GM18520 (cell line): ENCODE results near the gene CYBC1.
"Not testable (repeated sequence)": the region's sequence is repeated elsewhere in the genome, so short reads cannot be mapped to it uniquely, and the experiment has no call there.

Source experiments
- ATAC-seq: cut with Tn5 transposase; IDR thresholded peaks from one replicate; pipeline ENCODE4 v1.9.1; 2021; ENCODE audit not compliant: unreplicated experiment

CYBC1 gene

DNA sequence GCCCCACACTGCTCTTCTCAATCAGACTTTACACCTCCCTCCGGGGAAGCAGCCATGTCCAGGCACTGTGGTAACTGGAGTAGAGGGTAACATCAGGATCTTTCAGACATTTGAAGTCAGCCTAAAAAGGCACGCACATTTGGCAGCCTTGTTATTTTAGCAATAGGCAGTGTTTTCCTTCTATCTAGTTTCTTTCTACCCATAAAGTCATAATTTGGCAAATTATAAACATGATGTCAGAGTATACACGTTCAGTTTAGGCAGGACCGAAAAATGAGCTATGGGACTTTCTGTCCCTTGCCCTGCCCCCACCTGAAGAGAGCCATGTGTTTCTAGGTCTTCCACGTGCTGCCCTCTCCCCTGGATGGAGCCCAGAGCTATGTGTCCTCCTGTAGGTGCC is 29.1 kb upstream of the CYBC1 start:
- no peak for ATAC-seq

DNA sequence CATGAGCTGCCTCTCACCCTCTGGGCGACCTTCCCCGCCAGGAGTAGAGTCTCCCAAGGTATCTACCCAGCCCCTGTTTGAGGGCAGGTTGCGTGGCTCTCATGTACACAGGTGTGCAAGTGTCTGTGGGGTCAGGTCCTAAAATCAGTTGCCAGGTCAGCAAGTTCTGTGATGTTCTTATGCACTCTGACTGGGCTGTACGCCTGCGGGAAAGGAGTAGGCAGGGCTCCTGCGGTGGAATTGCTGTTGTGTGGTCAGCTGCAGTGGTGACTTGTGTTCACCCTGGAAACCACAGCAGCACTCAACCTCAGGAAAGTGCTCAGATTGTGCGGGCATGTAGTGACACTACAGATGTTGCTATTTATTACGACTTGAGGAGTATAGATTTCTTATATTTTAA is 27.4 kb upstream of the CYBC1 start:
- no peak for ATAC-seq

DNA sequence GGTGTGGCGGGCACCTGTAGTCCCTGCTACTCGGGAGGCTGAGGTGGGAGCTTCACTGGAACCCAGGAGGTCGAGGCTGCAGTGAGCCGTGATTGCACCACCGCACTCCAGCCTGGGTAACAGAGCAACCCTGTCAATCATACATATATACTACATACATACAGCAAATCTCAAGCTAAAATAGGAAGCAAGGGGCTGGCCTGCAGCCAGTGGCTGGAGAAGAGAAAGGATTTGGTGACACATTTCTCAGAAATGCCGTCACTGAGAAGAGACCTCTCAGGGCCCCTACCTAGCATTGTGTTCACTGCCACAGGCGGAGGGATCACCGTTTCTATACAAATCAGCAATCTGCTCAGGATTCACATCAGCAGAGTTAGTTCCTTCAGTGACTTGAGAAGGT is 24.9 kb upstream of the CYBC1 start:
- ATAC-seq: no peak

DNA sequence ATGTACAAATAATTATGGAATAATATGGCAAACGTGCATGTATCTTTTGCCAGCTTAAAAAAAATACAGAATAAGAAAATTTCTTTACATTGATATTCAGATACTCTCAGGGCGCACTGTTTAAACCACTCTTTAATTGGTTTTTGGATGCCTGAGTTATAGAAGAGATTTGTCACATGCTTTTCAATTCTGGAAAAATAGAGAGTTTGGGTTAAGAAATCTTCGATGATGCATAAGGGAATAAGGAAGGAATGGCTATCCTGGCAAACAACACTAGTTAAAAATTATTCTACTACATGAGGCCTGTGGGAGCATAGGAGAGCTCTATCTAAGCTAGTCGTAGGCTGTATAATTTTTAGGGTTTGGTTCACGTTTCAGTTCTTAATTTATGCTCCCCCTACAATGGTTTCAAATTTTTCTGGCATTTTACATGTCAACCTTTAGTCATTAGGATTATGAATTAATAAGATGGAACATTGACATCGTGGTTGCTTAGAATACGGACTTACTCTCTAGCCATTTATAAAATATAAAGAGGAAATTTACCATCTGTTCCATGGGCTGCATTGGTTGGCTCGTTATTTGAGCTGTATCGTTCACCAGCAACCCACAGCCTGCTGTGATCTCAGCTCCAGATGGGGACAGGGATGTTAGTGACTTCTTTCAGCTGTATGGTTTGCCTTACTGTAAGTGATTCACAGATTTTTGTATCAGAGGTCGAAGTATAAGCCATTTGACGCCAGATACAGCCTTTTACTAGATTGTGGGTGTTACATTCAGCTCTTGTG is 23.9 kb upstream of the CYBC1 start:
- no peak for ATAC-seq

DNA sequence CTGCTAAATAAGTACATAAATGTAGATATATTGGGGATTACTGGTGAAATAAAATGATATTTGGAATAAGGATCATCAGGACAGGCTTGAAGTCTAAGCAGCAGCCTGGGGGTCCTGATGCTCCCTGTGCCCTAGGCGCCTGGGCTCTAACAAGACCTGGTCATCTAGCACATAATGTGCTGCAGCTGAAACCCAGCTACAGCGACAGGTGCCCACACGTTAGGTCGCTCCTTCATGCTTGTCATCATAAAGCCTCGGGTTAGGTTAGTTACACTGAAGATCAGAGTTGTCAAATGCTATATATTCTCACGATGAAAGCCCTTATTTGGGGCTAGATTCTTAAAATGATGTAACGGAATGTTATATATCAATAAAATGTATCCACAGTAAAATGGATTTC is 19.5 kb upstream of the CYBC1 start:
- ATAC-seq: no peak

DNA sequence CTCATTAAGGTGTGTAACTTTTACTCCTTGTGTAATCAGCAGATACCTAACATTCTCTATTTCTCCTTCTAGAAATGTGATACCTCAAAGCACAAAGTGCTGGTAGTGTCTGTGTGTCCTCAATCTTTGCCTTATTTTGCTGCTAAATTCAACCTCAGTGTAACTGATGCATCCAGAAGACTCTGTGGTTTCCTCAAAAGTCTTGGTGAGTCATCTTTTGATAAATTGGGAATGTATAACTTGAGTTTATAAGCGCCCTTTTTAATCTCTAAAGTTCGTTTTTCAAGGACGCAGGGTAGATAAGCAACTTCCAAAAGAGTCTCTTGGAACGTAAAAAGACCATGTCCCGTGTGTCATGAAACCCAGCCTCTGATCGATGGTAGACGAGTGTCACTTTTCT is 18.1 kb upstream of the CYBC1 start:
- no peak for ATAC-seq

DNA sequence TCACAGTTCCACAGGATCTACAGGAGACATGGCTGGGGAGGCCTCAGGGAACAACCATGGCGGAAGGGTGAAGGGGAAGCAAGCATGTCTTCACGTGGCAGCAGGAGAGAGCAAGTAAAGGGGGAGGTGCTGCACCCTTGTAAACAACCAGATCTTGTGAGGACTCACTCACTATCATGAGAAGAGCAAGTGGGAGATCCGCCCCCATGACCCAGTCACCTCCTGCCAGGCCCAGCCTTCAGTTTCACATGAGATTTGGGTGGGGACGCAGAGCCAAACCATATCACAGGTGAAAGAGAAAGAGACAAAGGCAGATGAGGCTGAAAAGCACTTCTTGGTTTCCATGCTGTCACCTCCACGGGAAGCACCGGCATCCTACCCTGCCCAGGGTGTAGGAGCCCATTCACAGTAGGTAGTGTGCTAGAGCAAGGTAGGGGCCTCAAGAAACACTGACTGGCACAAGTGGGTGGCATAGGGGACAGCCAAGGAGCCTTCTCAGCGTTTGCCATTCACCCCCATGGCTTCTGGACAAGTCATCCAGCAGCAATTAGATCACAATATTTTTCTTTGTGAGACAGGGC is 14.6 kb upstream of the CYBC1 start:
- ATAC-seq: no peak

DNA sequence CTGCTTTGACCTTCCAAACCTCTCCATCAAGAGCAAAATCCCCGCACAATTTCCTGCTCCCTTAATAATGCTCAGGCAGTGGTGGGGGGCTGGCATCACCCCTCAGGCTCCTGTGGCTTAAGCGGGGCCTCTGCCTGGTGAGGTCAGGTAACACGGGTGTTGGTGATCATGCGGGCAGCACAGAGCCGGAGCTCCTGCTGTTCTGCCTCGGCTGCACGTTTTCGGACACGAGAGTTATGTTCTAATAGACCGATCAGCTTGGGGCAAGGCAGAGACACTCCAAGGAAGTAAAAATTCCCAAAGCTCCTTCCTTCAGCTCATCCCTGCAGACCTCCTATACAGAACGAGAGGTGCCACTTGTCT is 14.0 kb upstream of the CYBC1 start:
- no peak for ATAC-seq

DNA sequence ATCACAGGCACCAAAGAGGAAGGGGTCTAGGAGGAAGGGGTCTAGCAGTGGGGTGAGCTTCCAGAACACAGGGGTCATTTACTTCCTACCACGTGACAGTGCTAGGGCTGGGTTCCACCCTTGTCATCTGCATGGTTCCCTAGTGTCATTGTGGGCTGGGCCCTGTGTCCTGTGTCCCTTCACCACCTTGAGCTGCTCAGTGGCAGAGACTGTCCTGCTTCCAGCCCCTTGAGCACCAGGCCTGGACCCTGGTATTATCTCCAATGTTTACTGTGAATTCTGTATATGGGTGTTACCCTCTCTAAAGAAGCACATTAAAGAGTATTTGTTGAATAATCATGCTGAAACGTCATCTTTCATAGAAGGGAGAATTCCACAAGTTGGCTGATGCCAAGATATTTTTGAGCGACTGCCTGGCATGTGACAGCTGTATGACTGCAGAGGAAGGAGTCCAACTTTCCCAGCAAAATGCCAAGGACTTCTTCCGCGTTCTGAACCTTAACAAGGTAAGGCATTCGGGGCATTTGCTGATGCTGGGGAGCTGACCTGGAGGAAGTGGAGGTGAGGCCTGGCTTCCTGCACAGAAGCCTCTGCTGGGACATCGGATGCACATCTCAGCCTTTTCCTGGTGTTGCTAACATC is 13.5 kb upstream of the CYBC1 start:
- no peak for ATAC-seq

DNA sequence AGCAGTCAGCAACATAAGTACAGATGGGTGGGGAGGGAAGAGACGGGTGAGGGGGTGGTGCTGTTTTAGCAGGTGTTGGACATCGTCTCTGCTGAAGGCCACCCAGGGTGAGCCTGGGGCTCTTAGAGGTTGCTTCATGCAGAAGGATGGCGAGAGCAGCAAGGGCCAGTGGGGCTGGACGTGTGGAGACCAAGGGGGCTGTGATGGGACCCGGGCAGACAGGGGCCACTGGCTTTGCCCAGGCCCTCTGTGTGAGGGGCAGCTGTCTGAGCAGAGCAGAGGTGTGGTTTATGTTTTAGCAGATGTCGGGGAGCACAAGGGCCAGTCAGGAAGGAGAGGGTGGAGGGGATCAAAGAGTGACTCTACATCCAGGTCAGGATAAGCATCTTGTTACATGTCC is 12.8 kb upstream of the CYBC1 start:
- no peak for ATAC-seq

DNA sequence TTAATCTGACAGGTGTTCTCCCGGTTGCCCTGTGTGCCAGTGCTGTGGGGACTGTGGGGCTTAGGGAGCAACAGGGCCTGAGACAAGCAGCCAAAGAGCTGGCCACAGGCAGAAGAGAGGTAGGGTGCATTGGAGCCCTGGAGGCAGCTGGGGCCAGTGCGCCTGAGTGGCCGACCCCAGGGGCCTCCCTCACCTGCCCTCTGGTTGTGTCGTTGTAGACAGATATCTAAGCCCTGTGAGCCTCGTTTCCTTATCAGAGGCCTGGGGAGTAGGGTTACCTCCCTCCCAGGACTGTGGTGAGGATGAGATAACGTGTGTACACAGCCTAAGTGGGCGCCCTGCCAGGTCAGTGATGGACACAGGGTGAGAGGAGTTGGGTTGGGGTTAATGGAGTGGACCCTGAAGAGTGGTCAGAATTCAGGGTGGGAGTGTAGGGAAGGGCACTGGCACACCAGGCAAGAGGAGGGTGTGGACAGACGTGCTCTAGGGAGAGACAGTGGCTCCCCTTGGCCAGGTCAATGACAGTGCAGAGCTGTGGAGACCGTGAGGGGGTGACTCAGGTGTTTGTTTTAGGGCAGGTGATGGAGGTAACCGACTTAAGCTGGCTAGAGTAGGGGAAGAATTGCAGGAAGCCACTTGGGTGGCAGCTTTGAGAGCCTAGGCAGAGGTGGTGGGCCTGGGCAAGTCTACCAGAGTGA is 11.4 kb upstream of the CYBC1 start:
- no peak for ATAC-seq

DNA sequence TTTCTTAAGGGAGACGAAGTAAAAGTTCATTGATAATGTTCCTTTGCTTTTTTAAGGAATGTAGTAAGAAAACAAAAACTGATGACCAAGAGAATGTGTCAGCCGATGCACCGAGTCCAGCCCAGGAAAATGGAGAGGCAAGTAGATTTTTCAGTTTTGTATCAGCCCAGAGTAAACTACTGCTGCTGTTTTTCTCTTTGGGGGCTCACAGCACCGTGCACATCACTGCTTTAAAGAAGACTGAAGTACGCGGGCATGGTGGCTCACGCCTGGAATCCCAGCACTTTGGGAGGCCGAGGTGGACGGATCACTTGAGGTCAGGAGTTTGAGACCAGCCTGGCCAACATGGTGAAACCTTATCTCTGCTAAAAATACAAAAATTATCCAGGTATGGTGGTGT is 9.4 kb upstream of the CYBC1 start:
- not testable (repeated sequence) for ATAC-seq

DNA sequence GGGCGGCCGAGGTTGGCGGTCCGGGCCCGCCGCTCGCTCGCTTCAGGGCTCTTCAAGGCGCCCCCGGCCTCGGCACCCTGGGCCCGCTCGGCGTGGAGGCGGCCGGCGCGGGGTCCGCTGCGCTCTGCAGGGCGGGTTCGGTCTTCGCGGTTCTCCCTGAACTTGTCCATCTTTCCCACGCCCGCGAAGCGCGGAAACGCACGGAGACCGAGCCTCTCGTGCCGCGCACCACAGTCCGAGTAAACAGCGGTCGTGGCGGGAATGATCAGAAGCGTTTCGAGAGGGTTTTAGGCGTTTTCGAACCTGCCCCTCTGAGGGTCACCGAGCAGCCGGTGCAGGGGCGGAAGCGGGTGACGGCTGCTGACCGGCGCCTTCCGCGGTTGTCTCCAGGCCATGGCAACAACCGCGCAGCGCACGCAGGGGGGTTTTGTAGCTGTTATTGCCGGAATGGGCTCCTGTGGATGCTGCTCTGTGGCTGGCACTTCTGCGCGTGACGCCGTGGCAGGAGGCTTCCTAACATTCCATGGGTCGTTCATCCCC is 8.4 kb upstream of the CYBC1 start:
- ATAC-seq: no peak

DNA sequence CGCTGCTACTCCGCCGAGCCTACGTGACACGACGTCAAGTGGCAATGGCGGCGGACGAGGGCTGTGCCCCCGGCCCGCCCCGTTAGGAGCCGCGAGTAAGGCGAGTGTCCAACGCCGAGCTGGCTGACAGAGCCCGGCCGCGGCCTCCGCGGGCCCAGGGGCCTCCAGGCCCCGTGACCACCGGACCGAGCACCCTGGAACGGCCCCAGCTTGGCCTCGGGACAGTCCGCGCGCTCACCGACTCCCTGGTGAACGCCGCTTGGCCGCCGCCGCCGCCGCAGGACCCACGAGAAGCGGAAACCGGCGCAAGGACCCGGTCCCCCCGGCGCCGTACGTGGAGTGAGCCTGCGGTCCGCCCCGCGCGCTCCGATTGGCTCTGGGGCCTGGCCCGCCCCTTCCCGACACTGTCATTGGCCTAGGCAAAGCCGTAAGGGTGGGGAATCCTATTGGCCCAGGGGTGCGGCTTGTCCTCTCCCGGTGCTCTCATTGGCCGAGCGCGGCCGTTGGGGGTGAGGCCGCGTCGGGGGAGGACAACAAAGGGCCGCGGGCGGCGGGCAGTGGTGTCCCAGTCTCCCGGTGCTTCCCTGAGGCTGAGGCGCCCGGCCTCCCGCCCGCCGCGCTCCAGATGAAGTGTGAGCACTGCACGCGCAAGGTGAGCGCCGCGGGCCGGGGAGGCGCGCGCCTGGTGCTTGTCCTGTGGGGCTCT is 7.8 kb upstream of the CYBC1 start, which contains the start of gene NARF:
NARF (plus strand) TSS at position 563 of the 706 bp plus-strand sequence; CDS start at position 626, 63 bp downstream.
- peak; percentile 86 for ATAC-seq

DNA sequence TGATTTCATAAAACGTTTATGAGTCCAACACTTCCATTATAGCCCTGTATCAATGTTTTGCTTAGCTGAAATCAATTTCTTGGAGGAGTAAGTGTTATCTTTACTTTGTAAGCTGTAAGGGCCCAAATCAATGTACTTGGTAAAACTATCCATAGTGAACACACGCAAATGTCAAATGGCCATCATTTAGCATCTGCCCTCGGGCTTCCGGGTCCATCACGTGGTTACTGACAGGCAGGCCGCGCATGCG is 7.3 kb upstream of the CYBC1 start:
- ATAC-seq: no peak

DNA sequence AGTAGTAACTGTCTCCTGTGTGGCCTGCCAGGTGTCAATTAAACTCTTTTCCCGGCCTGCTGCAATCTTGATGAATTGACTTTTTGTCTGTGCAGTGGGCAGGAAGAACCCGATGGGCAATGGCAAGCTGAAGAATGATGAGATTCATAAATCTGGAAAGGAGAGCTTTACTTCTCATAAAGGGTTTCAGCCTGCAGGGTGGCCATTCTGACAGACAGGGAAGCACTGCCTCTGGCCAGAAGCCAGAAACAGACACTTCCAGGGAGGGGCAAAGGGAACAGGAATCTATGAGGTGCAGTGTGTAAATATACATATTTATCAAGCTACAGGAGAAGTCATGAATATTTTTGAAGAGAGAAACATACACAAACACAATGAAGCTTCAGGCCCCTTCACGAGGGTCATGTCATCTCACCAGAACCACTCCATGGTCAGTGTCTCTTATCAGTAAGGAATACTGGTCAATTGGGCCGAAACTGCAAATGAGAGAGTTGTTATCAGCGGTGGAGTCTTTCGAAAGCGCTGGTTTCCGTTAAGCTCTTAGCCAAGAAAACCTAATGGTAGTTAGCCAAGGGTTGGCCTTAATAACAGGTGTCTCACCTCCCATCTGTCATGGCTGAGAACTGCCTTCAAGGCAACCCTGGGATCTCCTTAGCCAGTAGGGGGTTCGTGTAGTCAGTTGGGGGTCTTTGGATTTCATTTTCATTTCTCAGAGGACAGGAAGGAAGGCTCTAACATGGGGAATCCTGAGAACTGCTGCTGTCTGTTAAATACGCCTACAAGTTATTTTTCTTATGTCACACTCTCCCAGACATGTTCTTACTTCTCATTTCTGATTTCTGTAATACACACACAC is 6.7 kb upstream of the CYBC1 start:
- no peak for ATAC-seq

DNA sequence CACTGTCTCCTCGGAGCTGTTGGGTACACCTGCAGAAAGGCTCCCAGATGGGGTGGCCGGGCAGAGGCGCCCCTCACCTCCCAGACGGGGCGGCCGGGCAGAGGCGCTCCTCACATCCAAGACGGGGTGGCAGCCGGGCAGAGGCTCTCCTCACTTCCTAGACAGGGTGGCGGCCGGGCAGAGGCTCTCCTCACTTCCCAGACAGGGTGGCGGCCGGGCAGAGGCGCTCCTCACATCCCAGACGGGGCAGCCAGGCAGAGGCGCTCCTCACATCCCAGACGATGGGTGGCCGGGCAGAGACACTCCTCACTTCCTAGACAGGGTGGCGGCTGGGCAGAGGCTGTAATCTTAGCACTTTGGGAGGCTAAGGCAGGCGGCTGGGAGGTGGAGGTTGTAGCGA is 3.2 kb upstream of the CYBC1 start:
- not testable (repeated sequence) for ATAC-seq

DNA sequence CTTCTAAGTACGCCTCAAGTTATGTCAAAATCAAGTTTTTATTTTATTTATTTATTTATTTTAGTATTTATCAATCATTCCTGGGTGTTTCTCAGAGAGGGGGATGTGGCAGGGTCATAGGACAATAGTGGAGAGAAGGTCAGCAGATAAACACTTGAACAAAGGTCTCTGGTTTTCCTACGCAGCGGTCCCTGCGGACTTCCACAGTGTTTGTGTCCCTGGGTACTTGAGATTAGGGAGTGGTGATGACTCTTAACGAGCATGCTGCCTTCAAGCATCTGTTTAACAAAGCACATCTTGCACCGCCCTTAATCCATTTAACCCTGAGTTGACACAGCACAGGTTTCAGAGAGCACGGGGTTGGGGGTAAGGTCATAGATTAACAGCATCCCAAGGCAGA is 2.6 kb upstream of the CYBC1 start:
- ATAC-seq: not testable (repeated sequence)

DNA sequence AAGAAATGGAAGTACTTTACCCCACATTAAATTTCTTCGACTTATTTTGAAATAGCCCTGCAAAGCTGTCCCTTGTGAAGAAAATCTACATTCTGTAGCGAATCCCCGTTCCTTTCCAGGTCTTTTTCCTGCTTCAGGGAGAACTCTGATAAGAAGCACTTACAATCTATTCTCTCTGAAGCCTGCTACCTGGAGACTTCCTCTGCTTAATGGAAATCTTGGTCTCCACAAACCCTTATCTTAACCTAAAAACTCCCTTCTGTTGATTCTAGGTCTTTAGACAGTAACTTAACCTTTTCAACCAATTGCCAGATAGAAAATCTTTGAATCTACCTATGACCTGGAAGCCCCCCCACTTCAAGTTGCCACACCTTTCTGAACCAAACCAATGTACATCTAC is 1.6 kb upstream of the CYBC1 start:
- ATAC-seq: no peak

DNA sequence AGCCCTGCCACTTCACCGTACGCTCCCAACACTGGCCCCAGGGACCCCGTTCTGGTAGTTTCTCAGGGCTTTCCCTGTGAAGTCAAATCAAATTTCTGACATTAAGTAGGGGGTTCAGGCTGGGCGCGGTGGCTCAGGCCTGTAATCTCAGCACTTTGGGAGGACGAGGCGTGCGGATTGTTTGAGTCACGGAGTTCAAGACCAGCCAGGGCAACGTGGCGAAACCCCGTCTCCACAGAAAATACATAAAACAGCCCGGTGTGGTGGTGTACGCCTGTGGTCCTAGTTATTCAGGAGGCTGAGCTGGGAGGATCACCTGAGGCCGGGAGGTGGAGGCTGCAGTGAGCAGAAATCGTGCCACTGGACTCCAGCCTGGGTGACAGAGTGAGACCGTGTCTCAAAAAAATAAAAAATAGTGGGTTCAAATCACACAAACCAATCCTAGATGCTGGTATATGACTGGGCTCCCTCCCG is 632 bp downstream of the CYBC1 start:
- no peak for ATAC-seq
